Limb (tissue), 2 donors: ENCODE data around the gene FOXD1.
A peak's percentile ranks its signal among the peaks of the same experiment; 100 is the strongest.
"Not testable (repeated sequence)": the region's sequence is repeated elsewhere in the genome, so short reads cannot be mapped to it uniquely, and the experiment has no call there.

Experiments
- DNase-seq, 2 donors: peaks; one replicate each; pipeline ENCODE4 v3.0.0-alpha.2; 2016; ENCODE audit errors: extremely low spot score in 2 of 2

Gene FOXD1

GRCh38 chr5:73464016-73464745 lies 15.6 kb upstream of the FOXD1 start:
- DNase-seq, result peak; percentile 46 to 64

- no peak for DNase-seq
These were observed 11.6 kb upstream of the FOXD1 start for GRCh38 chr5:73460133-73460532.

GRCh38 chr5:73459366-73459765 lies 10.8 kb upstream of the FOXD1 start:
- DNase-seq, result no peak

GRCh38 chr5:73456462-73456861 lies 7.9 kb upstream of the FOXD1 start:
- DNase-seq, result not testable (repeated sequence)

- DNase-seq, result peak in 1 of 2 donors; percentile 57
These were observed 5.9 kb upstream of the FOXD1 start for GRCh38 chr5:73454379-73455036.

- no peak for DNase-seq
These were observed 3.6 kb upstream of the FOXD1 start for GRCh38 chr5:73452215-73452614.

- peak in 1 of 2 donors; percentile 85 for DNase-seq
These were observed 2.9 kb upstream of the FOXD1 start for GRCh38 chr5:73451224-73452130.

- no peak for DNase-seq
These were observed 2.2 kb upstream of the FOXD1 start for GRCh38 chr5:73450672-73451223.

GRCh38 chr5:73450137-73450536 lies 1.6 kb upstream of the FOXD1 start:
- no peak for DNase-seq

GRCh38 chr5:73447530-73448462 lies 781 bp downstream of the FOXD1 start:
- DNase-seq, result peak in 1 of 2 donors; percentile 76

- DNase-seq, result peak in 1 of 2 donors; percentile 55
These were observed 1.7 kb downstream of the FOXD1 start for GRCh38 chr5:73446631-73447529.

- no peak for DNase-seq
These were observed 2.6 kb downstream of the FOXD1 start for GRCh38 chr5:73445665-73446630.

- peak in 1 of 2 donors; percentile 54 for DNase-seq
These were observed 3.8 kb downstream of the FOXD1 start for GRCh38 chr5:73444499-73445438.

GRCh38 chr5:73443829-73444498 lies 4.6 kb downstream of the FOXD1 start:
- peak in 1 of 2 donors; percentile 55 for DNase-seq

- DNase-seq, result no peak
These were observed 5.5 kb downstream of the FOXD1 start for GRCh38 chr5:73442996-73443627.

- DNase-seq, result no peak
These were observed 6.3 kb downstream of the FOXD1 start for GRCh38 chr5:73442231-73442811.
